ENCODE measurements around the gene LMOD1.

Gene LMOD1

GRCh38 chr1:201895913-201896807, 50.2 kb downstream of the LMOD1 start:
- Histone ChIP-seq H3K27ac (ENCODE audit: low read length) (no peak overlapping the region), H2AFZ (ENCODE audit: low read depth, low read length) (peak overlapping the region; percentile 99), H3K9ac (ENCODE audit: low read length) (peak overlapping the region; percentile 49), H3K9me3 (ENCODE audit: insufficient read depth, low read length) (no peaks in the 10 kb centered on the region), H4K20me1 (ENCODE audit: insufficient read depth, low read length) (no peaks in the 10 kb centered on the region), H3K4me3 (ENCODE audit: low read length) (peak overlapping the region; percentile 77), H3K27me3 (ENCODE audit: low read depth, low read length) (no peaks in the 10 kb centered on the region), H3K4me1 (ENCODE audit: low read length) (peaks cover 5% of the 10 kb centered on the region; the same call in 1 of the 2 replicates), H3K79me2 (ENCODE audit: low read length) (no peaks in the 10 kb centered on the region), H3K4me2 (ENCODE audit: low read length) (peak overlapping the region; percentile 96), H3K36me3 (replicated peaks; ENCODE audit: low read depth, low read length) (no peaks in the 10 kb centered on the region)
- TF ChIP-seq CTCF (IDR thresholded peaks at IDR 0.05; ENCODE audit: low read depth, low read length): peak; percentile 99
- no peak for TF ChIP-seq EZH2phosphoT487 (IDR thresholded peaks at IDR 0.05; ENCODE audit: low read depth)

GRCh38 chr1:201895120-201895665, 51.2 kb downstream of the LMOD1 start:
- Histone ChIP-seq H3K27me3 (ENCODE audit: low read depth, low read length) (peaks cover 4% of the 10 kb centered on the region; the same call in 1 of the 2 replicates), H3K9ac (ENCODE audit: low read length) (no peak overlapping the region), H3K27ac (ENCODE audit: low read length) (no peak overlapping the region), H3K4me2 (ENCODE audit: low read length) (no peak overlapping the region), H2AFZ (ENCODE audit: low read depth, low read length) (no peak overlapping the region), H3K4me1 (ENCODE audit: low read length) (peaks cover 5% of the 10 kb centered on the region; the same call in 1 of the 2 replicates), H3K9me3 (ENCODE audit: insufficient read depth, low read length) (no peaks in the 10 kb centered on the region), H3K36me3 (replicated peaks; ENCODE audit: low read depth, low read length) (no peaks in the 10 kb centered on the region), H3K4me3 (ENCODE audit: low read length) (no peak overlapping the region), H3K79me2 (ENCODE audit: low read length) (no peaks in the 10 kb centered on the region), H4K20me1 (ENCODE audit: insufficient read depth, low read length) (no peaks in the 10 kb centered on the region)
- TF ChIP-seq EZH2phosphoT487 (IDR thresholded peaks at IDR 0.05; ENCODE audit: low read depth) (no peak), CTCF (IDR thresholded peaks at IDR 0.05; ENCODE audit: low read depth, low read length) (no peak)

- H3K4me2 ChIP-seq (ENCODE audit: low read length): no peak overlapping the region
- H4K20me1 ChIP-seq (ENCODE audit: insufficient read depth, low read length): no peaks in the 10 kb centered on the region
- TF ChIP-seq EZH2phosphoT487 (IDR thresholded peaks at IDR 0.05; ENCODE audit: low read depth): no peak
- TF ChIP-seq CTCF (IDR thresholded peaks at IDR 0.05; ENCODE audit: low read depth, low read length): no peak
- peaks cover 5% of the 10 kb centered on the region; the same call in 1 of the 2 replicates for H3K4me1 ChIP-seq (ENCODE audit: low read length)
- no peak overlapping the region for H3K4me3 ChIP-seq (ENCODE audit: low read length)
- H3K9me3 ChIP-seq (ENCODE audit: insufficient read depth, low read length): no peaks in the 10 kb centered on the region
- H2AFZ ChIP-seq (ENCODE audit: low read depth, low read length): no peak overlapping the region
- H3K27me3 ChIP-seq (ENCODE audit: low read depth, low read length): peaks cover 4% of the 10 kb centered on the region; the same call in 1 of the 2 replicates
- H3K9ac ChIP-seq (ENCODE audit: low read length): no peak overlapping the region
- no peaks in the 10 kb centered on the region for H3K79me2 ChIP-seq (ENCODE audit: low read length)
- H3K27ac ChIP-seq (ENCODE audit: low read length): no peak overlapping the region
- no peaks in the 10 kb centered on the region for H3K36me3 ChIP-seq (replicated peaks; ENCODE audit: low read depth, low read length)
Measured at GRCh38 chr1:201894343-201895119, 51.8 kb downstream of the LMOD1 start.
